Measurements from ENCODE around the gene COL27A1.

COL27A1 gene

GRCh38 chr9:114200721-114201300, 45.5 kb downstream of the COL27A1 start:
- TF ChIP-seq CTCF (IDR thresholded peaks at IDR 0.05; ENCODE audit: low read depth, low read length) = no peak

DNA sequence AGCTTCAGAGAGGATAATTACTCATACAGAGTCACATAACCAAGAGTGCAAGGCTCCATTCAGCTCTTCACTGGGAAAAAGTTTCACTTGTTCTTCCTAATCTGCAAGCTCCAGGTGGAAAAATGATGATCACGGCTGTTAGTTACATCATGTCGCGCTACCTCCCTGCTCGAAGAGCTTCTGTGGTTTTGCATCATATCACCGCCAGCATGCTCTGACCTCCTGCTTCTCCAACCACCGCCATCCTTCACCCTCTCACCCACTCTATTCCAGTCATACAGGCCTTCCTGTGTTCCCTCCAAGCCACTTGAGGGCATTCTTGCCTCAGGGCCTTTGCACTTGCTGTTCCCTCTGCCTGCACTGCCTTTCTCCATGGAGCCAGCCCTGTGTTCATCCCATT, 47.1 kb downstream of the COL27A1 start:
- DNase-seq (ENCODE audit: extremely low read depth, low read depth) = no peak
- no peak for TF ChIP-seq CTCF (IDR thresholded peaks at IDR 0.05; ENCODE audit: low read depth, low read length)

More at GRCh38 chr9:114200721-114201300, 45.5 kb downstream of the COL27A1 start:
- DNase-seq (ENCODE audit: extremely low read depth, low read depth) = no peak

GRCh38 chr9:114202849-114203248, 47.5 kb downstream of the COL27A1 start:
- no peak for TF ChIP-seq CTCF (IDR thresholded peaks at IDR 0.05; ENCODE audit: low read depth, low read length)
- DNase-seq (ENCODE audit: extremely low read depth, low read depth) = no peak

- no peak for TF ChIP-seq CTCF (IDR thresholded peaks at IDR 0.05; ENCODE audit: low read depth, low read length)
- DNase-seq (ENCODE audit: extremely low read depth, low read depth) = no peak
Measured at GRCh38 chr9:114203410-114204140, 48.2 kb downstream of the COL27A1 start.

DNA sequence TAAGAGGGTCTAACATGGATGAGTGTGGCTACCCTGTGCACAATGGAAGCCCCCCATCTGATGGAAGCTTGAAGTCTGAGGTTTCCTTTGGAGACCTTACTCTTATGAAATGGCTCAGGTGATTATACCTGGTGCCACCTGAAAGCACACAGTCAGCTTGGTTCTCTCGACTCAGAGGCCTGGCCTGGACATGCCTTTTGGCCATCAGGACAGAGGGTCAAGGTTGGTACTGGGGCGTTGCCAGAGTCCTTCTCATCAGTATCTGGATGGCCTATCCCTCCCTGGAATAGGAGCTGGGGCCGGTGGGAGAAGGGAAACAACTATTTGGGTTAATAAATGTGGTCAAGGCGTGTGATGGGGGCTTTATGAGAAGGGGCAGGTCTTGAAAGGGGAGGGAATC, 48.9 kb downstream of the COL27A1 start:
- DNase-seq (ENCODE audit: extremely low read depth, low read depth) = no peak
- no peak for TF ChIP-seq CTCF (IDR thresholded peaks at IDR 0.05; ENCODE audit: low read depth, low read length)

DNA sequence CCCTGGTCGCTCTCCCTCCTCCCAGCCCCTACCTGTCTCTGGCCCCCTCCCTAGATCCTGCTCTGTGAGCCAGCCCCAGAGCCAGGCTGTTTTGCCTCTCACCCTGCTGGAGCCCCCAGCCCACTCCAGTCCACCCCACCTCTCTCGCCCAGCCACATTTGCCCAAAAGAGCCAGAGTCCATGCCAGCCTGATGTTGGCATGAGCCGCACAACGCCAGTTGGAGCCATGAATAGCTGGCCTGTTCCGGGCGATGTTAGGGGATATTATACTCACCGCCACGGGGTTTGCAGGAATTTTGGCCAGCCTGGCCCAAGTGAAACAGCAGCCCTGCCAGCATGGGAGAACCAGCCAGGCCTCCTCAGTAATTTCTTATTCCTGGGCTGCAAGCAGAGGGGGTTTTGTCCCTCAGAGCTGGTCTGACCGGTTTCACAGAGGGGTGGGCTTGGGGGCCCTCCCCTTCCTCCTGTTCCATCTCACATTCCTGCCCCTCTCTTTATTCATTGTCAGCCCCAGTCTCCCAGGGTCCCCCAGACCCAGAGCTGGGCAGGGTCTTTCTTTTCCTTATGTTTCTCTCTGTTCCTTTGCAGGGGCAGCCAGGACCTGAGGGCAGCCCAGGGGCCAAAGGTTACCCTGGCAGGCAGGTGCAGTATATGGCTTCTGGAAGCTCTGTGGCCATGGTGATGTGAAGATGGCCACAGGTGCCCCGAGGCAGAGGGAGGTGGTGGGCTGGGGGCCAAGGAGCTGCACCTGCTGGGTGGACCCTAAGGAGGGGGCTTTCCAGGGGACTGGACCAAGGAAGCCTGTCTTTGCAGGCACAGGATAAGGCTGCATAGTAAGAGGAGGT, 50.1 kb downstream of the COL27A1 start:
- DNase-seq (ENCODE audit: extremely low read depth, low read depth) = no peak
- TF ChIP-seq CTCF (IDR thresholded peaks at IDR 0.05; ENCODE audit: low read depth, low read length) = no peak

Data from AG09319 (cell line).